ENCODE measurements around the gene C2CD2. TPM values are rescaled to one million over a fixed set of nuclear protein-coding genes. Genes with fewer than 3 reads are reported as not detected.
"Not testable (repeated sequence)": the region's sequence is repeated elsewhere in the genome, so short reads cannot be mapped to it uniquely, and the experiment has no call there.

C2CD2 gene
- polyA plus RNA-seq, 3 donors: 9.1 to 52.1 (median 14.8) TPM

DNA sequence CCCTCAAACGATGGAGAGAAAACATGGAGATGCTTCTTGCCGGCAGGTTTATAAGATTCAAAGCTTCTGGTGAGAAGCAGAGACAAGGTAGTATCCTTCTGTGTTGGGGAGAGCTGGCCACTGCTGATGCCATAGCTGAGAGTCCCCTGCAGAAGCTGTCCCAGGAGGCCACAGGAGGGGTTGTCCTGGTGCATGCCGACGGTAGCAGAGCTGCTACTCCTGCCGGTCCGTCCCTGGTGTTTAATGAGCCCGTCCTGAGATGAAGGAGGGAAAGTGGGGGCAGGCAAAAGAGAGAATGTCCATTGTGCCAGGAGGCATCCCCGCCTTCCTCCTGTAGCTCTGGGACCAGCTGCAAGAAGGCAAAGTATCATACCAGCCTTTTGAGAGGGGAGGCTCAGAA is 10.4 kb upstream of the C2CD2 start:
- WGBS, 3 donors: 66 to 81% (median 79%) methylated on average over 8 of the region's 8 CpGs
- H3K27ac ChIP-seq (ENCODE audit: low read depth, low read length): no peak overlapping the region

GRCh38 chr21:41962425-41962966 is 8.7 kb upstream of the C2CD2 start:
- 83 to 89% (median 87%) methylated on average over 11 of the region's 11 CpGs for WGBS, 3 donors
- H3K27ac ChIP-seq (ENCODE audit: low read depth, low read length): no peak overlapping the region

DNA sequence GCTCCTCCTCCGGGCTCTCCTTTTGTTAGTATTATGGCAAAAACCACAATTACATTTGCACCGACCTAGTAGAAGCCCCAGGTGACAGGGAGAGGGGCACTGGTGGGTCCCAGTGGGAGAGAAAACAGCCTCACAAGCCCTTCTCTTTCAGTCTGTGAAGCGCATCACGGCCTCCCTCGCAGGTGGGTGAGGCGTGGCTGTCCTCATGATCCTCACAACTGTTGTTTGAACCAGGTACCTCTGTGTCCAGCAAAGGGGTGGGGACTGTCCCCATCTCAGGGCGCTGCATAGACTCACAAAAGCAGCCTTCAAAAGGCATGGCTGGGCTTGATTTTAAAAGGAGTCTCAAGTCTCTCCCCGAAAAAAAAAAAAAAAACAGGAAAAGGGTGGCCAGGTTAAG is 7.9 kb upstream of the C2CD2 start:
- WGBS, 3 donors: 55 to 65% (median 61%) methylated on average over 8 of the region's 8 CpGs
- H3K27ac ChIP-seq (ENCODE audit: low read depth, low read length): no peak overlapping the region

GRCh38 chr21:41961282-41961701 is 7.5 kb upstream of the C2CD2 start:
- H3K27ac ChIP-seq (ENCODE audit: low read depth, low read length): no peak overlapping the region
- WGBS, 3 donors: 65 to 78% (median 67%) methylated on average over 14 of the region's 14 CpGs

DNA sequence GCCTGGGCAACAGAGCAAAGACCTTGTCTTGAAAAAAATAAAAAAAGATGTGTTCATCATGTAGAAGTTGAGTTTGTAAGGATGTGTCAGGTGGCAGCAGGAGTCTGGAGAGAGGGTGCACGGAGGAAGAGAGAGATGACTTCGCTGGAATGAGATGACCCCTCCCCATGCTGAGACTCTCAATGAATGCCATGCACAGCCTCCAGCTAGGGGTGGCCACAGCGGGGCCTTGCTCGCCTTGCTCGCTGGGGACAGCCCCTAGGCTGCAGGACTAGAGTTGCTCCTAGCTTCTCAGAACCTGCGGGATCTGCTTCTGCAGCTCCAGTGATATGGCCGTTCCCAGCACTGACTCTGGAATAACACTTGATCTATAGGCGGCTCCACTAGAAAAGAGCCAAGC is 6.6 kb upstream of the C2CD2 start:
- no peak overlapping the region for H3K27ac ChIP-seq (ENCODE audit: low read depth, low read length)
- 83 to 97% (median 87%) methylated on average over 8 of the region's 8 CpGs for WGBS, 3 donors

- 92 to 93% (median 92%) methylated on average over 11 of the region's 11 CpGs for WGBS, 3 donors
- H3K27ac ChIP-seq (ENCODE audit: low read depth, low read length): not testable (repeated sequence)
These were observed 5.9 kb upstream of the C2CD2 start for GRCh38 chr21:41959697-41960096.

GRCh38 chr21:41958886-41959563 is 5.2 kb upstream of the C2CD2 start:
- no peak overlapping the region for H3K27ac ChIP-seq (ENCODE audit: low read depth, low read length)
- 82 to 89% (median 87%) methylated on average over 16 of the region's 16 CpGs for WGBS, 3 donors

DNA sequence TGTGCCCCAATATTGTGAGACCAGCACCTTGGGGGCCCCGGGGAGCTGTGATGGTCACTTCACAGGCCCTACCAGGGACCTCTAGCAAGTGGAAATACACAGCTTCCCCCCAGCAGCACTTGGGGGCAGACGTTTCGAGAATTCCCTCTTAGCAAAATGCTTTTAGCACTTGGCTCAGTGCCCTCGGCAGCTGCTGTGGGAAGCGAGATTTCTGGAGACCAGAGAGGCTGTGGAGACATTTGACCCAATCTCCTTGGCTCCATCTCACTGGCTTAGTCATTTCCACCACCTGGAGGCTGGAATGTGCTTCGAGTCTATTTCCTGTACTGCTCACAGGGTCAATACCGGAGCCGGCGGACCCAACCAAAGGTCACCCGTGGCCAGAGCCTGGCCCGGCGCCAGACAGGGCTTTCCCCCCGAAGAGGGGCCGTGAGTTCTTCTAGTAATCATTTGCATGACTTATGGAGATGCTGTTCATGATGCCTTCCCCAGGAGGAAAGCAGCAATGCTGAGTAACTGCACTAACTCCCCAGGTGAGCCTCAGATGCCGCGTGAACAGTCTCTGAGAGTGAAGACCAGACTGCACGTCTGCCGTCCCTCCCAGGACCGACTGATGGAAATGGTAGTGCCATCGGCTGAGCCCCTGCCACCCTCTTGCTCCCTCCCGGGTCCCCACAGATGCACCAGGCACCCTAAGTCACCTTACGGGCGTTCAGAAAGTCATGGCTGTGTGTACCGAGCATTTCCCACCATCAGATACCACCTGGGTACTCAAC is 4.4 kb upstream of the C2CD2 start:
- WGBS, 3 donors: 41 to 48% (median 43%) methylated on average over 24 of the region's 24 CpGs
- no peak overlapping the region for H3K27ac ChIP-seq (ENCODE audit: low read depth, low read length)

DNA sequence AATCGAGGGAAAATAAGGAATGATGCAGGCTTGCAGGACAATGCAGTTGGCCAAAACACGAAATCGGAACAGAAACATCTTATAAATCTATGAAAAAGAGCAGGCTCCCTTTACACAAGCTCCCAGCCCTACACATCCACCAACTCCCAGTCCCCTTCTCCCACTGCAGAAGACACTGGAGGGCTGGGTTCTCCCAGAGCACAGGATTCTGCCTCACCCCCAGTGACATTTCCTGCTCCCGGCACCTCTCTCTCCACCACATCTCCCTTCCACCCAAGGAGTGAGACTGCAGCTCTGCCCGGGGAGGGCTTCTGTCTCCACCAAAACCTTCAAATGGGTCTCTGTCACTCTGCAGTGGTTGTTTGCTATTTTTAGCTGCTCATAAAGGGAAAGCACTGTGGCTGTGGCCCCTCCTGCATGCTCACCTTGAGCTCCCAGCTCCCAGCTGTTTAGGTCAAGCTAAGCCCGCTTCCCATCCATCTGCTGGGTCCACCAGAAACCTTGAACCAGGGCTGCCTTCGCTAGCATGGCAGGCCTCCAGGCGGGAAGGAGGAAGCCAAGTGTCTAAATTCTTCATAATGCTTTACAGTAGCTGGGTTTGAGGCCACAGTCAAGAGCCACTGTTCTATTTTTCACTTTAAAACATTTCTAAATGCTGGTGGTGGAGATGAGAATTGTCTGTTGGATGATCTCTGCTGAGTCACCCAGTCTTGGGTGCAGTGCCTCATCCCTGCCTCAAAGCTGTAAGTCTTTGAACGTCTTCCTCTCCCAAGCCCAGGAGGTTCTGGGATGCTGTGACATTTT is 3.3 kb upstream of the C2CD2 start:
- 58 to 71% (median 64%) methylated on average over 9 of the region's 9 CpGs for WGBS, 3 donors

GRCh38 chr21:41955516-41955915 is 1.7 kb upstream of the C2CD2 start:
- H3K27ac ChIP-seq (ENCODE audit: low read depth, low read length): no peak overlapping the region
- WGBS, 3 donors: 91 to 92% (median 91%) methylated on average over 10 of the region's 10 CpGs

More for the DNA sequence above, 3.3 kb upstream of the C2CD2 start:
- no peak overlapping the region for H3K27ac ChIP-seq (ENCODE audit: low read depth, low read length)

DNA sequence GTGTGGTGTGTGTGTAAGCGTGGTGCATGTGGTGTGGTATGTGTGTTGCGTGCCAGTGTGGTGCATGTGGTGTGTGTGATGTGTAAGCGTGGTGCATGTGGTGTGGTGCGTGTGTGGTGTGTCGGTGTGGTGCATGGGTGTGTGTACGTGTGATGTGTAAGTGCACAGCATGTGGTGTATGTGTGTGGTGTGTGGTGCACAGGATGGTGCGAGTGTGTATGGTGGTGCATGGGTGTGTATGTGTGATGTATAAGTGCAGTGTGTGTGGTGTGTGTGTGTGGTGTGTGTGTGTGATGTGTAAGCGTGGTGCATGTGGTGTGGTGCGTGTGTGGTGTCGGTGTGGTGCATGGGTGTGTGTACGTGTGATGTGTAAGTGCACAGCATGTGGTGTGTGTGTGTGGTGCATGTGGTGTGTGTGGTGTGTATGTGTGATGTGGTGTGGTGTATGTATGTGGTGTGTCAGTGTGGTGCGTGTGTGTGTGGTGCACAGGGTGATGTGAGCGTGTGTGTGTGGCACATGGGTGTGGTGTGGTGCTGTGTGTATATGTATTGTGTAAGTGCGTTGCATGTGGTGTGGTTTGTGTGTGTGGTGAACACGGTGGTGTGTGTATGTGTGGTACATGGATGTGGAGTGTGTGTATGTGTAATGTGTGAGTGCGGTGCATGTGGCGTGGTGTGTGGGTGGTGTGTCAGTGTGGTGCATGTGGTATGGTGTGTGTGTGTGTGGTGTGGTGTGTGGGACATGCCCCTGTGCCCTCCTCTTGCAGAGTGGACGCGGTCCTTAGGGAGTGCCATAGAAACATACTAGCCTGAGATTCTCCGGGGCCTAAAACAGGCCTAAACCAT is 1.1 kb upstream of the C2CD2 start:
- no peak overlapping the region for H3K27ac ChIP-seq (ENCODE audit: low read depth, low read length)

GRCh38 chr21:41953249-41953830 is 478 bp downstream of the C2CD2 start:
- 1% methylated on average over 54 to 67 of the region's 67 CpGs for WGBS, 3 donors
- no peak overlapping the region for H3K27ac ChIP-seq (ENCODE audit: low read depth, low read length)

More for the DNA sequence above, 1.1 kb upstream of the C2CD2 start:
- 93 to 96% (median 94%) methylated on average over 20 of the region's 20 CpGs for WGBS, 3 donors

- 21 to 53% (median 24%) methylated on average over 30 of the region's 30 CpGs for WGBS, 3 donors
- no peak overlapping the region for H3K27ac ChIP-seq (ENCODE audit: low read depth, low read length)
These were observed 1.1 kb downstream of the C2CD2 start for GRCh38 chr21:41952568-41953248.

- no peak overlapping the region for H3K27ac ChIP-seq (ENCODE audit: low read depth, low read length)
These were observed 1.8 kb downstream of the C2CD2 start for GRCh38 chr21:41951876-41952567.

GRCh38 chr21:41950941-41951351 is 2.9 kb downstream of the C2CD2 start:
- 88 to 91% (median 90%) methylated on average over 14 of the region's 14 CpGs for WGBS, 3 donors

More at GRCh38 chr21:41951876-41952567, 1.8 kb downstream of the C2CD2 start:
- 72 to 94% (median 73%) methylated on average over 5 of the region's 5 CpGs for WGBS, 3 donors

DNA sequence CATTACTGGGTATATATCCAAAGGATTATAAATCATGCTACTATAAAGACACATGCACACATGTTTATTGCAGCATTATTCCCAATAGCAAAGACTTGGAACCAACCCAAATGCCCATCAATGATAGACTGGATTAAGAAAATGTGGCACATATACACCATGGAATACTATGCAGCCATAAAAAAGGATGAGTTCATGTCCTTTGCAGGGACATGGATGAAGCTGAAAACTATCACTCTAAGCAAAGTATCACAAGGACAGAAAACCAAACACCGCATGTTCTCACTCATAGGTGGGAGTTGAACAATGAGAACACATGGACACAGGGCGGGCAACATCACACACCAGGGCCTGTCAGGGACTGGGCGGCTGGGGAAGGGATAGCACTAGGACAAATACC is 4.2 kb downstream of the C2CD2 start:
- not testable (repeated sequence) for H3K27ac ChIP-seq (ENCODE audit: low read depth, low read length)
- 97 to 100% (median 99%) methylated on average over 3 of the region's 3 CpGs for WGBS, 3 donors

More at GRCh38 chr21:41950941-41951351, 2.9 kb downstream of the C2CD2 start:
- H3K27ac ChIP-seq (ENCODE audit: low read depth, low read length): no peak overlapping the region
